Glomerular visceral epithelial cell (primary cell): ENCODE results near the gene FAM131A.
"Not testable (repeated sequence)": the region's sequence is repeated elsewhere in the genome, so short reads cannot be mapped to it uniquely, and the experiment has no call there.

Experiments used
- DNase-seq: peaks from one replicate; pipeline ENCODE4 v3.0.0-alpha.2; 2016; ENCODE audit errors: extremely low spot score

Gene FAM131A

GRCh38 chr3:184339451-184340135, 2.2 kb downstream of the FAM131A start:
- not testable (repeated sequence) for DNase-seq

DNA sequence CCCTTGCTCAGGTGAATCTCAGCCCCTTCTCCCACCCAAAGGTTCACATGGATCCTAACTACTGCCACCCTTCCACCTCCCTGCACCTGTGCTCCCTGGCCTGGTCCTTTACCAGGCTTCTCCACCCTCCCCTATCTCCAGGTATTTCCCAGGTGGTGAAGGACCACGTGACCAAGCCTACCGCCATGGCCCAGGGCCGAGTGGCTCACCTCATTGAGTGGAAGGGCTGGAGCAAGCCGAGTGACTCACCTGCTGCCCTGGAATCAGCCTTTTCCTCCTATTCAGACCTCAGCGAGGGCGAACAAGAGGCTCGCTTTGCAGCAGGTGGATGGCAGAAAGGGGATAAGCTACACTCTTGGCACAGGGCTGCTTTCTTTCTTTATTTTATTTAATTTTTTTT, 4.5 kb downstream of the FAM131A start:
- DNase-seq, result no peak

DNA sequence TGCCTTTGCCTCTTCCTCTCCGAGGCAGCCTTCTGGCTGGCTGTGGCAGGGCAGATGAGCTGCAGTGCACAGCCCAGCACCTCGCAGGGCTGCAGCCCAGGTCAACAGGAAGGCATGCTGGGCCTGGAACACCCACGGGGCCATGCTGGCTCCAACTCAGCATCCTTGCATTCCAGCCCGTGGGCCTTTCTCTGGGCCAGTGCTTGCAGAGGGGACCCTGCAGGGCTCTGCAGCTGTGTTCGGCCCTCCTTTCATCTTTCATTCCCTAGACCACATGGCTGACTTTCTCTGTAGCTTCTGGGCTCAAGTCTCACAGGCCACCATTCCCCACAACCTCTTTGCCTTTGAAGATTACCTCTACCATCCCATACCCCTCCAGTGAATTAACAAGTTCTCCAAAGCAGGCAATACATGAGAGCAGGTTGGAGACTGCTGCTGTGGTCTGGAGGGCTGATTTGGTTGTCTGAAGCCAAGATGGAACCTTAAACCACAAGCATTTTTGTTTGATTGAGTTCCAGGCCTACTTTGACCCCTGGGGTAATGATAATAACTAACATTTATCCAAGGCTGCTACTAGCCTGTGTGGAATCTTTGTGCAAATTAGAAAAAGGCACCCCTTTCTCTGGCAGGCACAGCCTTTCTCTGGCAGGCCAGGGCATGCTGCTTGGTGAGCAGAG, 5.9 kb downstream of the FAM131A start:
- DNase-seq, result no peak

DNA sequence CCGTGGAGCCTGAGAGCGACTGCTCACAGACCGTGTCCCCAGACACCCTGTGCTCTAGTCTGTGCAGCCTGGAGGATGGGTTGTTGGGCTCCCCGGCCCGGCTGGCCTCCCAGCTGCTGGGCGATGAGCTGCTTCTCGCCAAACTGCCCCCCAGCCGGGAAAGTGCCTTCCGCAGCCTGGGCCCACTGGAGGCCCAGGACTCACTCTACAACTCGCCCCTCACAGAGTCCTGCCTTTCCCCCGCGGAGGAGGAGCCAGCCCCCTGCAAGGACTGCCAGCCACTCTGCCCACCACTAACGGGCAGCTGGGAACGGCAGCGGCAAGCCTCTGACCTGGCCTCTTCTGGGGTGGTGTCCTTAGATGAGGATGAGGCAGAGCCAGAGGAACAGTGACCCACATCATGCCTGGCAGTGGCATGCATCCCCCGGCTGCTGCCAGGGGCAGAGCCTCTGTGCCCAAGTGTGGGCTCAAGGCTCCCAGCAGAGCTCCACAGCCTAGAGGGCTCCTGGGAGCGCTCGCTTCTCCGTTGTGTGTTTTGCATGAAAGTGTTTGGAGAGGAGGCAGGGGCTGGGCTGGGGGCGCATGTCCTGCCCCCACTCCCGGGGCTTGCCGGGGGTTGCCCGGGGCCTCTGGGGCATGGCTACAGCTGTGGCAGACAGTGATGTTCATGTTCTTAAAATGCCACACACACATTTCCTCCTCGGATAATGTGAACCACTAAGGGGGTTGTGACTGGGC, 7.3 kb downstream of the FAM131A start:
- DNase-seq, result no peak

DNA sequence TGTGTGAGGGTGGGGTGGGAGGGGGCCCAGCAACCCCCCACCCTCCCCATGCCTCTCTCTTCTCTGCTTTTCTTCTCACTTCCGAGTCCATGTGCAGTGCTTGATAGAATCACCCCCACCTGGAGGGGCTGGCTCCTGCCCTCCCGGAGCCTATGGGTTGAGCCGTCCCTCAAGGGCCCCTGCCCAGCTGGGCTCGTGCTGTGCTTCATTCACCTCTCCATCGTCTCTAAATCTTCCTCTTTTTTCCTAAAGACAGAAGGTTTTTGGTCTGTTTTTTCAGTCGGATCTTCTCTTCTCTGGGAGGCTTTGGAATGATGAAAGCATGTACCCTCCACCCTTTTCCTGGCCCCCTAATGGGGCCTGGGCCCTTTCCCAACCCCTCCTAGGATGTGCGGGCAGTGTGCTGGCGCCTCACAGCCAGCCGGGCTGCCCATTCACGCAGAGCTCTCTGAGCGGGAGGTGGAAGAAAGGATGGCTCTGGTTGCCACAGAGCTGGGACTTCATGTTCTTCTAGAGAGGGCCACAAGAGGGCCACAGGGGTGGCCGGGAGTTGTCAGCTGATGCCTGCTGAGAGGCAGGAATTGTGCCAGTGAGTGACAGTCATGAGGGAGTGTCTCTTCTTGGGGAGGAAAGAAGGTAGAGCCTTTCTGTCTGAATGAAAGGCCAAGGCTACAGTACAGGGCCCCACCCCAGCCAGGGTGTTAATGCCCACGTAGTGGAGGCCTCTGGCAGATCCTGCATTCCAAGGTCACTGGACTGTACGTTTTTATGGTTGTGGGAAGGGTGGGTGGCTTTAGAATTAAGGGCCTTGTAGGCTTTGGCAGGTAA, 8.1 kb downstream of the FAM131A start:
- DNase-seq, result peak; percentile 85

GRCh38 chr3:184346480-184347190, 9.2 kb downstream of the FAM131A start:
- no peak for DNase-seq

- no peak for DNase-seq
These were observed 10.1 kb downstream of the FAM131A start for GRCh38 chr3:184347321-184348056.

- DNase-seq, result no peak
These were observed 10.6 kb downstream of the FAM131A start for GRCh38 chr3:184348057-184348382.

DNA sequence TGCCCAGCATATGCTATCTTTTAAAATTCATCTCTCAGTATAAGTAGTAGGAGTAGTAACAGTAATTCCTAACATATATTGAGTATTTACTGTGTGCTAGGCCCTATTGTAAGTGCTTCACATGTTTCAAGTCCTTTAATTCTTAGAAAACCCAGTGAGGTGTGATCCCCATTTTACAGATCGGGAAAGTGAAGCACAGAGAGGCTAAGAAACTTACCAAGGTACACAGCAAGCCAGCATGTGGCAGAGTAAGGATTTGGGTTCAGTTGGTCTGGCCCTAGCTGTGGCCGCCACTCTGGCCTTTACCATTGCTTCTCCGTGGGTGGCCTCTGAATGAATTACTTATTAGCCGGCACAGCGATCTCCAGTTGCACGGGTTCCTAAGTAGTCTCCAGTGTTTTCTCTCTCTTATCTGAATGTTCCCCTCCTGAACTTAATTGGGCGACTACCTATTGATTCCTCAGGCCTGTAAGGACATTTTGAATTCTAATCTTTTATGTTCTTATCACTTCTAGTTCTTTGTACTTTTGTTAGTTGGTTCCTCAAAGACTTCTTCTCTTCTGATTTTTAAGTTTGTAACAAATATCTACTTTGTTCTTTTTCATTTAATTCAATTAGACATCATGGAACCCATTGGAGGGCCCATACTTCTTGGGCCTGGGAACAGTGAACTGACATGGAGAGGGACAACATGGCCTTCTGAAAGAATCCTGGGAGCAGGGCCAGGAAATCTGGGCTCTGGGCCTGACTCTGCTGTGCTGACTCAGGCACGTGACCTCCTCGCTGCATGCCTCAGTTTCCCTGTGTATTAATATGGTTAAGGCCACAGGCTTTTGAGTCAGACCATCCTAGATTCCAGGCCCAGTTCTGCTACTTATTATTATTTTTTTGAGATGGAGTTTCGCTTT, 12.4 kb downstream of the FAM131A start:
- no peak for DNase-seq

GRCh38 chr3:184350618-184351017, 13.2 kb downstream of the FAM131A start:
- no peak for DNase-seq

GRCh38 chr3:184351511-184352148, 14.2 kb downstream of the FAM131A start:
- no peak for DNase-seq

- DNase-seq, result no peak
These were observed 14.9 kb downstream of the FAM131A start for GRCh38 chr3:184352149-184352785.

- no peak for DNase-seq
These were observed 15.6 kb downstream of the FAM131A start for GRCh38 chr3:184352897-184353545.

DNA sequence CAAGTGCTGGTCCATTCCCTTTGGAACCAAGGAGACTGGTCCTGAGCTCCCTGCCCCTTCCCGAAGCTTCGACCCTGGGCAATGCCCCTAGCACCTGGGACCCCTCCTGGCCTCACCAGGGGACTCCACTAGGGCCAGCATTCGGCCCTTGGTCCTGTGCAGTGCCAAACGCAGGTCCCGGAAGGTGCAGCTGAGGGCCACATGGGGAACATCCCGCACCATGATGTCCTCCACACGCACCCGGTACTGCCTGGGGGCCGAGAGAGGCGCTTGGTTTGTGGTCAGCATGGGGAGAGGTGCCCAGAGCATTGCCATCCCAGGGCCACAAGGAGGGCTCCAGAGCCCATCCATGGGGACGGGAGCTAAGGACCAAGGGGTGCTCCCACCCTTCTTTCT, 16.1 kb downstream of the FAM131A start:
- no peak for DNase-seq

DNA sequence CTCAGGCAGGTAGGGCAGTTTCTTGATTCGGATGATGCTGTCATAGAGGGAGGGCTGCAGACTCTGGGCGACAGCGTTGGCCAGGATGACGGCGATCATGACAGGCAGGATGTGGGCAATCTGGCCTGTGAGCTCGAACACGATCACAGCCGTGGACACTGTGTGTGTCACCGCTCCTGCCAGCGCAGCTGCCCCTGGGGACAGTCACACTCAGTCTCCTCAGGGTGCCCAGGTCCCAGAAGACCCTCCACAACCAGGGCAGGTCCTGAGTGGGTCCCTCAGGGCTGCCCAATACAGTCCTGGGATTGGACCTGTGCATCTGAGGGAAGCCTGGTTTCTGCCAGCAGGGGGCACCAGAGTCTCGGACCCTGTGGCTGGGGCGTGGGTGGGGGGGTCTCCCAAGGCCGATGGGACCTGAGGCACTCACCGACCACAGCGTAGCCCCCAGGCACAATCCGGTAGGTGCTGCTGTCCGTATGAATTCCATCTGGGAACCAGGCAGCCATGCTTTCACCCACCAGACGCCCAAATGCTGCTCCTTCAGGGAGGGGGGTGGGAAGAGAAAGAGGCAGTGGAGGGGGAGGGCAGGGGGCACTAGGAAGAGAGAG, 16.8 kb downstream of the FAM131A start:
- DNase-seq, result peak; percentile 20

GRCh38 chr3:184354754-184355153, 17.4 kb downstream of the FAM131A start:
- DNase-seq, result no peak

DNA sequence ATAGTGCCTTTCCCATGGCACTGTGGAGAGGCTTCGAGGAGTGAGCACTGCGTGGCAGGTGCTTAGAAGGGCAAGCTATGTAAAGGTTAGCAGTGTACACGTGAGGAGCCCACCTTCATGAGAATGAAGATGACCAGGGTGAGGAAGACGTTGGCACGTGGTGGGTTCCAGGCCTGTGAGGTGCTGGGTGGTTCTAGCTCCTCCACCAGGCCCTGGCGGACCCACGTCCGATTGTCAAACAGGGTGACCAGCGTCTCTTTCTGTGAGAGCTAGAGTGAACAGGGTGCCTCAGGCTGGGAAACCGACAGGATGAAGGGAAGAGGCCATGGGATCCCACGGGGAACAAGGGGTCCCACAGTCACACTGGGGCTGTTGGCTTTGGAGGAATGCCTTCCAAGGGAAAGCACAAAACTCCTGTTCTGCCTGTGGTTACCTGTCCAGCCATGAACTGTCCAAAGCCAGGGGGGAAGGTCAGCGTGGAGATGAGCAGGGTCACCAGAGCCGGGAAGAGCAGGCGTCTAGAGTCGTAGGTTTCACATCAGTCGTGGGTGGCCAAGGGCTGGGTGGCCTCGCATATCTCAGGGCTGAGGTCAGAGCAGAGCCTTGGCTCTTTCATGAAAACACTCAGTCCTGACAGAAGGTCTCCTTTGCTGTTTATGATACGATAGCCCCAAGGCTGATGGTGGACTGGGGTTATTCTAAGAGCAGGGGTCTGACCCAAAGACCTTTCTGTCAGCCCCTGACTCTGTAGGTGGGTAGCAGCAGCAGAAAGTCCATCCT, 18.1 kb downstream of the FAM131A start:
- no peak for DNase-seq
